Cardiac muscle cell (in vitro differentiated cells and primary cell): ENCODE data around the gene ABCA7. TPM values are rescaled to one million over a fixed set of nuclear protein-coding genes. Genes with fewer than 3 reads are reported as not detected.

ENCODE experiments used
- DNase-seq, 2 donors: peaks; one replicate each; pipeline versions ENCODE4 v3.0.0 to v3.0.0-alpha.2; 2010 to 2017; ENCODE audit warnings: low read depth in 1 of 2, low spot score in 1 of 2
- H3K27ac ChIP-seq: fragments of 200-600 bp; sonication (generic); 2 replicates; pipeline ENCODE4 v1.5.1; 2016
- H3K27me3 ChIP-seq: fragments of 200-600 bp; sonication (generic); 2 replicates; pipeline ENCODE4 v1.6.0; 2016; ENCODE audit warnings: control low read depth
- H3K36me3 ChIP-seq: fragments of 200-600 bp; sonication (generic); 2 replicates; pipeline ENCODE4 v1.5.1; 2016; ENCODE audit warnings: control low read depth
- H3K4me1 ChIP-seq: fragments of 200-600 bp; sonication (generic); 2 replicates; pipeline ENCODE4 v1.8.1; 2017; ENCODE audit warnings: low read depth, mild to moderate bottlenecking, mixed run types
- H3K4me3 ChIP-seq: fragments of 200-600 bp; sonication (generic); 2 replicates; pipeline ENCODE4 v1.5.1; 2016; ENCODE audit warnings: mild to moderate bottlenecking
- H3K9me3 ChIP-seq: fragments of 200-600 bp; sonication (generic); 2 replicates; pipeline ENCODE4 v1.5.1; 2017; ENCODE audit warnings: low read depth, mild to moderate bottlenecking, control low read depth
- polyA plus RNA-seq: library from polyadenylated mRNA; unstranded; fragments of >200 nt; fragmentation: Nextera tagmentation; extraction: Ambion mirVana; gene quantifications from 2 replicates; pipeline ENCODE4 v1.2.1, GENCODE V29; 2016
- total RNA-seq: library from RNA; depleted of rRNA; stranded (reverse); fragments of >200 nt; gene quantifications from 2 replicates; pipeline ENCODE4 v1.2.3, GENCODE V29; 2016
- TF ChIP-seq, protein P1 (sequence below): IDR thresholded peaks from 2 replicates; pipeline ENCODE4 v1.5.1; 2012; ENCODE audit warnings: low read depth, mild to moderate bottlenecking, low read length

Gene ABCA7
- total and polyA plus RNA-seq, 2 experiments from 2014 or later = 44.0 to 60.4 TPM

DNA sequence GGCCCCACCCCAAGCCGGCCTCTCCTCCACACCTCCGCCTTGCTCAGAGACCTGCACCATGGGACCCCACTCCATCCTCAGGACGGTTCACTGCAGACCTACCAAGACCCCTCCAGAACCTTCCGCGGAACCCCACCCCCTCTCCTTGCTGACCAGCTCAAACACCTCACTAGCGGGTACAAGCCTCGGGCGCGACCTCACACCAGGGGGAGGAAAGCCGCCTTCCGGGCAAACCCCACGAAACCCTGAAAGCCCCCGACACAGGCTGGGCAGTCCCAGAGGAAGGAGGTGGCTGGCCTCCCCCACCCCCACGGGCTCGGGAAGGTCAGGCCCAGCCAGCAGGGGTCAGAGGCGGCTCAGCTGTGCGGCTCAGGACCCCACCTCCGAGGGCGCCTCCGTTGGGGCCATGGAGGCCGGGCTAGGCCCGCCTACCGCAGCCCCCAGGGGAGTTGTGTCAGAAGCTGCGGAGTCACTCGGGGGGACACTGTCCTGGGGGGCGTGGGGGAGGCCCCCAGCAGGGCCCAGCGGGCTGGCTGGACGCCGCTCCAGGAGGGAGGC, 29.8 kb upstream of the ABCA7 start:
- no peaks in the 10 kb centered on the region for H3K27me3 ChIP-seq
- H3K27ac ChIP-seq = no peak overlapping the region
- TF ChIP-seq, protein P1, sequence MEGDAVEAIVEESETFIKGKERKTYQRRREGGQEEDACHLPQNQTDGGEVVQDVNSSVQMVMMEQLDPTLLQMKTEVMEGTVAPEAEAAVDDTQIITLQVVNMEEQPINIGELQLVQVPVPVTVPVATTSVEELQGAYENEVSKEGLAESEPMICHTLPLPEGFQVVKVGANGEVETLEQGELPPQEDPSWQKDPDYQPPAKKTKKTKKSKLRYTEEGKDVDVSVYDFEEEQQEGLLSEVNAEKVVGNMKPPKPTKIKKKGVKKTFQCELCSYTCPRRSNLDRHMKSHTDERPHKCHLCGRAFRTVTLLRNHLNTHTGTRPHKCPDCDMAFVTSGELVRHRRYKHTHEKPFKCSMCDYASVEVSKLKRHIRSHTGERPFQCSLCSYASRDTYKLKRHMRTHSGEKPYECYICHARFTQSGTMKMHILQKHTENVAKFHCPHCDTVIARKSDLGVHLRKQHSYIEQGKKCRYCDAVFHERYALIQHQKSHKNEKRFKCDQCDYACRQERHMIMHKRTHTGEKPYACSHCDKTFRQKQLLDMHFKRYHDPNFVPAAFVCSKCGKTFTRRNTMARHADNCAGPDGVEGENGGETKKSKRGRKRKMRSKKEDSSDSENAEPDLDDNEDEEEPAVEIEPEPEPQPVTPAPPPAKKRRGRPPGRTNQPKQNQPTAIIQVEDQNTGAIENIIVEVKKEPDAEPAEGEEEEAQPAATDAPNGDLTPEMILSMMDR = no peak
- H3K4me3 ChIP-seq = no peak overlapping the region
- H3K4me1 ChIP-seq = no peaks in the 10 kb centered on the region
- no peaks in the 10 kb centered on the region for H3K9me3 ChIP-seq
- peaks cover 18% of the 10 kb centered on the region for H3K36me3 ChIP-seq
- no peak for DNase-seq

DNA sequence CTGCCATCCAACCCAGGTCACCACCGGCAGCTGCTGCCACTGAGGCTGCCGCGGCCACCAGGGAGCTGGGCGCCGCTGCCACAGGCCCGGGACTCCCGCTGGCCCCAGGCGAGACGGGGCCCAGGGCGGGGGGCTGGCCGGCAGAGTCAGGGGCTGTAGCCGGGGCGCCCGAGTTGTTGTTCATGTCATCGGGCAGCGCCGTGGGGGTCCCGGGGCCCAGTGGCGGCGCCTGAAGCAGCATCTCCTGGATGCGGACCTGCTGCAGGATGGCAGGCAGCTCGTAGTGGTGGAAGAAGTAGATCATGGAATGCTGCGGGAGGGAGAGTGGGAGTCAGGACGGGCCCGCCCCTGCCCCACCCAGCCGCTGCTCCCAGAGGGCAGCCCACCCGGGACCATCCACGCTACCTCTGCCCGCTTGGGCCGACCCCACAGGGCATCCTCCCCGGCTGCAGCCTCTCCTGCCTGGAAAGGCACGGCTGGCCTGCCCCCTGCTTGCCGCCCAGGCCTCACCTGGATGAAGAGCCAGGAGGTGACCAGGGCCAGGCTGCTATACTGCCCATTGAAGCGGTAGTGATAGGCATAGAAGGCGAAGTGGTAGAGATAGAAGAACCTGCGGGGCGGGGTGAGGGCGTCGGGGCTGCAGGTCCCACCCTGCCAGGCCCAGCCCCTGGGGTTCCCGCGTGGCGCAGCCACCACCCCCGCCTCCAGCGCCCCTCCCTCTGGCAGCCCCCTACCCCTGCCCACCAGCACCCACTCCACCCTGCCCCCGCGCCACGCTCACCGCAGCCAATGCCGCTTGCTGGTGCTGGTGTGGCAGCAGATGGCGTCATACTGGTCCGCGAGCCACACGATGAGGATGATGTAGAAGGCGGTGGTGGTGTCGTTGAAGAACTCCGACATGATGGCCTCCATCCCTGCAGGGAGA, 29.1 kb upstream of the ABCA7 start:
- H3K4me3 ChIP-seq = no peak overlapping the region
- peaks cover 18% of the 10 kb centered on the region for H3K36me3 ChIP-seq
- H3K4me1 ChIP-seq = no peaks in the 10 kb centered on the region
- no peak for DNase-seq
- TF ChIP-seq, protein P1 = no peak
- H3K27me3 ChIP-seq = no peaks in the 10 kb centered on the region
- no peak overlapping the region for H3K27ac ChIP-seq
- no peaks in the 10 kb centered on the region for H3K9me3 ChIP-seq

DNA sequence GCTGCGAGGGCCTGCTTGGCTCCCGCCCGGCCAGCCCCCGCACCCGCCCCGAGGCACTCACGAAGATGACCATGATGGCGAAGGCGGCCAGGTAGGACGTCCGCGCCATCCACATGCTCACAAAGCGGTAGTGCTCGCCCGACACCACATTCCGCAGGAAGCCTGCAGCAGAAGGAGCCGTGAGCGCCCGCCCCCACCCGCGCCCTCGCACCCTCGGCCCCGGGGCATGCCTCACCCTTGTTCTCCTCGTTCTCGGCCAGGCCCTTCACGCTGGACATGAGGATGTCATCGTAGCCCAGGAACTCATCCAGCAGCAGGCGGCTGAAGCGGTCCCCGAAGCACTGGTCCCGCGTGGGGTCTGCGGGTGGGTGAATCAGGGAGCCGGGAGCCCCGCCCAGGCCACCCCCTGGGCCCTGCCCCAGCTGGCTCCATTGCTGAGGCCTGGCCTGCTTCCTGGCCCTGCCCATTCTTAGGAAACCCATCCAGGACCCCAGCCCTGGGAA, 28.0 kb upstream of the ABCA7 start:
- H3K9me3 ChIP-seq = no peaks in the 10 kb centered on the region
- no peaks in the 10 kb centered on the region for H3K27me3 ChIP-seq

DNA sequence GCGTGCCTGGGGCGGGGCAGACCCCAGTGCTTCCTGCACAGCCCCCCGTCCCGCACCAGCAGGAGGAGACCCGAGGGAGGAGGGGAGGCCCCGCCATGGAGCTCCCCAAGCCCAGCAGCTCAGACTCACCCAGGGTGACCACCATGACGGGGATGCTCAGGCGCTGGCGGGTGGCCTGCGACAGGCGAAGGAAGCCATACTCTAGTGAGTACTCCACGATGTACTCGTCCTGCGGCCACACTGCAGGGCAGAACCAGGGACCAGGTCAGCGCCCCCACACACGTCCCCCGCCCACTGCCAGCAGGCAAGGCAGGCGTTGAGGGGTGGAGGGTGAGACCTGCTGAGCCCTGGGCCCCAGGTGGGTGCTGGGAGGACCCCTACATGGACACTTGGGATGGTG, 27.6 kb upstream of the ABCA7 start:
- Histone ChIP-seq H3K36me3 (peaks cover 18% of the 10 kb centered on the region), H3K4me3 (no peak overlapping the region), H3K27me3 (no peaks in the 10 kb centered on the region), H3K9me3 (no peaks in the 10 kb centered on the region), H3K4me1 (peaks cover 14% of the 10 kb centered on the region), H3K27ac (no peak overlapping the region)
- DNase-seq = no peak
- TF ChIP-seq, protein P1 = no peak

More for the DNA sequence above, 28.0 kb upstream of the ABCA7 start:
- H3K4me1 ChIP-seq = peaks cover 9% of the 10 kb centered on the region
- H3K4me3 ChIP-seq = no peak overlapping the region
- peaks cover 18% of the 10 kb centered on the region for H3K36me3 ChIP-seq
- TF ChIP-seq, protein P1 = no peak
- no peak for DNase-seq
- no peak overlapping the region for H3K27ac ChIP-seq

DNA sequence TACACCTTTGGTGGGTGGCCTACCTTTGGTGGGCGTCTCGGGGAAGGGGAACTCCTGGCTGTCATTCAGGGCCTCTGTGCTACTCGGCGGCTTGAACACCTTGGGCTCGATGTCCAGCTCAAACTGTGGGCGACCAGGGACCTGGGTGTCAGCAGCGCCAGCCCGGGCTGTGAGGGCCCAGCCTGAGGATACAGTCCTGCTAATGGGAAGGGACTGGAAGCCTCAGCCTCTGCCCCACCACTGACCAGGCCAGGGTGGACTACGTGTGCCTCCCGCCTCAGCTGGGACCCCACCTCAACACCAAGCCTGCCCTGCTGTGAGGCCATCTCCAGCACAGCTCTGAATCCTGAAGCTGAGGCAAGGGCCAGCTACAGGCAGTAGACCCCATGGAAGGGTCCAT, 26.7 kb upstream of the ABCA7 start:
- H3K4me3 ChIP-seq = no peak overlapping the region
- no peaks in the 10 kb centered on the region for H3K9me3 ChIP-seq
- TF ChIP-seq, protein P1 = no peak
- peaks cover 18% of the 10 kb centered on the region for H3K36me3 ChIP-seq
- no peak for DNase-seq
- H3K27me3 ChIP-seq = no peaks in the 10 kb centered on the region
- H3K4me1 ChIP-seq = peaks cover 21% of the 10 kb centered on the region
- no peak overlapping the region for H3K27ac ChIP-seq
